Stomach (tissue), 9 donors: ENCODE data around the gene GEMIN4. TPM values are rescaled to one million over a fixed set of nuclear protein-coding genes. Genes with fewer than 3 reads are reported as not detected.

Experiments
- DNase-seq, 2 donors: peaks; one replicate each; pipeline versions ENCODE4 v3.0.0 to v3.0.0-alpha.2; 2013 to 2019
- H3K27ac ChIP-seq, 5 donors: fragments of 200-600 bp in 4 of 5; sonication (generic) in 4 of 5; one replicate each; pipeline ENCODE4 v1.5.1; 2013 to 2019; ENCODE audit warnings: mild to moderate bottlenecking in 1 of 5, moderate library complexity in 1 of 5
- H3K27me3 ChIP-seq, 3 donors: fragments of 200-600 bp; sonication (generic); one replicate each; pipeline ENCODE4 v1.5.1; 2017 to 2019; ENCODE audit warnings: mixed run types in 1 of 3
- H3K36me3 ChIP-seq, 4 donors: fragments of 200-600 bp; sonication (generic); 1 replicate in 3 of 4; 2 replicates in 1 of 4; pipeline ENCODE4 v1.5.1; 2016 to 2019
- H3K4me1 ChIP-seq, 4 donors: fragments of 200-600 bp; sonication (generic); one replicate each; pipeline ENCODE4 v1.5.1; 2016 to 2019
- H3K4me3 ChIP-seq, 4 donors: fragments of 200-600 bp; sonication (generic) in 3 of 4; one replicate each; pipeline ENCODE4 v1.5.1; 2016 to 2019; ENCODE audit warnings: mild to moderate bottlenecking in 1 of 4
- H3K9me3 ChIP-seq, 4 donors: fragments of 200-600 bp; sonication (generic); one replicate each; pipeline ENCODE4 v1.5.1; 2016 to 2019
- CTCF ChIP-seq, 7 experiments: fragments of 450-650 bp in 4 of 7; fragments of 200-600 bp in 3 of 7; sonication (generic) in 3 of 7; IDR thresholded peaks; one replicate each; pipeline ENCODE4 v1.5.1; 2016 to 2019; ENCODE audit warnings: antibody characterized with exemption in 7 of 7, control low read depth in 2 of 7, mild to moderate bottlenecking in 1 of 7
- EP300 ChIP-seq: sonication (generic); formaldehyde crosslinking; IDR thresholded peaks from one replicate; pipeline ENCODE4 v1.6.1; 2017; ENCODE audit warnings: antibody characterized with exemption
- POLR2A ChIP-seq, 4 donors: fragments of 450-650 bp; IDR thresholded peaks; one replicate each; pipeline ENCODE4 v1.6.1; 2016; ENCODE audit warnings: antibody characterized with exemption in 4 of 4, control low read depth in 2 of 4, mild to moderate bottlenecking in 1 of 4, moderate library complexity in 1 of 4
- POLR2AphosphoS5 ChIP-seq, 3 donors: sonication (generic); formaldehyde crosslinking; IDR thresholded peaks; one replicate each; pipeline ENCODE4 v1.6.1; 2016; ENCODE audit warnings: antibody characterized with exemption in 3 of 3
- WGBS, 5 donors: extraction: QIAGEN DNeasy Blood & Tissue Kit in 3 of 5; methylation state at CpG; one replicate each; pipeline versions ENCODE4 v1.1.5 to v1.1.7; 2013 to 2018; 5-methylcytosine and 5-hydroxymethylcytosine counted together
- intact Hi-C: fragments of 100-400 bp; cut with DNase I; formaldehyde crosslinking; loops from one replicate; pipeline ENCODE4 v1.15.1; 2023; ENCODE audit warnings: low total_unique reads
- polyA plus RNA-seq, 3 donors: library from polyadenylated mRNA; stranded (reverse); fragments of 200-250 nt; gene quantifications; one replicate each; pipeline ENCODE4 v1.2.3, GENCODE V29; 2013
- total RNA-seq, 5 donors: library from RNA; depleted of rRNA; stranded (reverse); fragments of >200 nt; gene quantifications; one replicate each; pipeline versions ENCODE4 v1.1.0 to v1.2.3, GENCODE V29; 2014 to 2016
- donor health status: healthy with polysubstance abuse.
- donor health status: Bipolar disorder and iron deficiency.
- donor health status: healthy.

The GEMIN4 gene
- total and polyA plus RNA-seq, 8 donors: 5.7 to 92.4 (median 10.3) TPM

- peaks cover 9 to 48% (median 33%) of the 10 kb centered on the region in 4 donors for H3K36me3 ChIP-seq
- H3K27me3 ChIP-seq: no peaks in the 10 kb centered on the region
- WGBS, 5 donors: 78 to 89% (median 82%) methylated on average over 9 of the region's 9 CpGs
- H3K9me3 ChIP-seq: no peaks in the 10 kb centered on the region
- TF ChIP-seq EP300 (no peak), POLR2A (IDR thresholded peaks at IDR 0.05) (no peak), CTCF (IDR thresholded peaks at IDR 0.05) (no peak), POLR2AphosphoS5 (IDR thresholded peaks at IDR 0.05) (no peak)
- H3K27ac ChIP-seq: peak overlapping the region in 4 of 5 donors; percentile 67 to 85 (median 72)
- intact Hi-C loops: loop anchor here (2.0 kb wide), 1 partner anchor 187 kb away; no protein-coding TSS in a partner anchor
- H3K4me1 ChIP-seq: peaks cover 11 to 34% (median 20%) of the 10 kb centered on the region in 4 donors
- H3K4me3 ChIP-seq: no peak overlapping the region
- no peak for DNase-seq
These were observed 43.7 kb upstream of the GEMIN4 start for GRCh38 chr17:795721-796120.

DNA sequence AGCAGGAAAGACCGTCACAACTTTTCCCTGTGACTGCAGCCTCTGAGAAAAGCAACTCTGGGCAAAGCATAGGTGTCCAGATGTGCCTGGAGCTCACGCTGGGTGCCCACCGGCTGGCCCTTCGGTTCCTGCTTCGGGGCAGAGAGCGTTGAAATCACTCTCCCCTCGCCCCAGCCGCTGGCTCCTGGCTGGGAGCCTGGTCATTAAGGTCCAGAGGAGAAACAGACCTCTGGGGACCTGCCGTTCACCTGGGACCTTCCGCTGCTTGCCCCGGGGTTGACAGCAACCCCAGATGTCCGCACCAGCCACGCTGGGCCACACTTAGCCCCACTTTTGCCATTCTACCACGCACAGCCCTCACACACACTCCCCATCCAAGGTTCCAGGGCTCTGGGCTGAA is 43.2 kb upstream of the GEMIN4 start:
- TF ChIP-seq EP300 (peak; percentile 2), CTCF (IDR thresholded peaks at IDR 0.05) (no peak)
- peak overlapping the region; percentile 19 to 39 (median 29) for H3K4me3 ChIP-seq
- 52 to 70% (median 61%) methylated on average over 14 of the region's 14 CpGs for WGBS, 5 donors
- H3K27me3 ChIP-seq: no peaks in the 10 kb centered on the region
- H3K4me1 ChIP-seq: peaks cover 11 to 36% (median 20%) of the 10 kb centered on the region in 4 donors
- intact Hi-C loops: loop anchor here (2.0 kb wide), 1 partner anchor 188 kb away; no protein-coding TSS in a partner anchor
- peak overlapping the region; percentile 53 to 85 (median 67) for H3K27ac ChIP-seq
- no peaks in the 10 kb centered on the region for H3K9me3 ChIP-seq
- H3K36me3 ChIP-seq: peaks cover 9 to 45% (median 30%) of the 10 kb centered on the region in 4 donors
- no peak for DNase-seq

DNA sequence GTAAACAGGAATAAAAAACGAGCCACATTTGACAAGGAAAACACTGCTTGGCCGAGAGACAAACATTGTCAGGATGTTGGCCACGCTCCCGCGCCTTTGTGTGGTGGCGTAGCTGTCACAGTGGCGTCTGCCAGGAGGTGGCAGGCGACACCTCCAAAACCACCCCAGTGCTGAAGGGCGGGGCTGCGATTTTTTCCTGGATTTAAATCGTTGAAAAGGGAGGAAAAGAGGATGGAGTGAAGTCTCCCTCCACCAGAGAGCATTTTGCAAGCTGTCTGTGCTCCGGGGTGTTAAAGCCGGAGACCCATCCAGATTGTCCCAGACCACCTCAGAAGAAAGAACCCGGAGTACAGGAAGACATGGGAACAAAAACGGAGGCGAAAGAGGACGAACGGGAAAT is 42.8 kb upstream of the GEMIN4 start:
- intact Hi-C loops: loop anchor here (2.0 kb wide), 1 partner anchor 188 kb away; no protein-coding TSS in a partner anchor
- Histone ChIP-seq H3K27ac (peak overlapping the region; percentile 53 to 85 (median 67)), H3K4me3 (peak overlapping the region; percentile 19 to 39 (median 29)), H3K4me1 (peaks cover 11 to 39% (median 22%) of the 10 kb centered on the region in 4 donors), H3K36me3 (peaks cover 9 to 45% (median 30%) of the 10 kb centered on the region in 4 donors), H3K27me3 (no peaks in the 10 kb centered on the region), H3K9me3 (no peaks in the 10 kb centered on the region)
- peak; percentile 92 for DNase-seq
- 4 to 18% (median 10%) methylated on average over 18 of the region's 18 CpGs for WGBS, 5 donors
- TF ChIP-seq POLR2AphosphoS5 (IDR thresholded peaks at IDR 0.05) (peak; percentile 22 to 83 (median 62)), EP300 (no peak), POLR2A (IDR thresholded peaks at IDR 0.05) (no peak), CTCF (IDR thresholded peaks at IDR 0.05) (peak in 6 of 7 experiments; percentile 40 to 93 (median 78))

DNA sequence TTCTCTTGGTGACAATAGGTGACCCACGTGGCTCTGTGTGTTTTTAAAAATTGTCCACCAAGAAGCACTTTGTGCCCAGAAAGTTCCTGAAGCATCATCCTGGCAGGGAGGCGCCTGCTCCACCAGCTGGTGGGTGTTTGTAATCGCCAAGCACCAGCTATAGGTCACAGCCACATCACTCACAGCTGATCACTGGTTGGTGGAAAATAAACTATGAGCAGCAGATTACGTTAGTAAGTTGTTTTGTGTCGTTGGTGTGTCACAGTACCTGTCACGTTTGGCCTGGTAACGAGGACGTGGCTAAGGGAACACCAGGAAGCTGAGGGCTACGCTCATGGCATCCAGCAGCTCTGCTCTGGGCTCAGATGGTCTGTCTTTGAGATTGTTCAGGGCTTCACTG is 40.2 kb upstream of the GEMIN4 start:
- 56 to 73% (median 66%) methylated on average over 9 of the region's 9 CpGs for WGBS, 5 donors
- H3K27me3 ChIP-seq: no peaks in the 10 kb centered on the region
- H3K4me1 ChIP-seq: peaks cover 12 to 41% (median 33%) of the 10 kb centered on the region in 4 donors
- H3K4me3 ChIP-seq: no peak overlapping the region
- DNase-seq: peak in 1 of 2 donors; percentile 39
- H3K36me3 ChIP-seq: peaks cover 16 to 60% (median 52%) of the 10 kb centered on the region in 4 donors
- no peak for TF ChIP-seq EP300
- no peak for TF ChIP-seq POLR2A (IDR thresholded peaks at IDR 0.05)
- TF ChIP-seq POLR2AphosphoS5 (IDR thresholded peaks at IDR 0.05): peak in 1 of 3 donors; percentile 28
- TF ChIP-seq CTCF (IDR thresholded peaks at IDR 0.05): no peak
- H3K9me3 ChIP-seq: no peaks in the 10 kb centered on the region
- intact Hi-C loops: no loop called here
- H3K27ac ChIP-seq: peak overlapping the region in 2 of 5 donors; percentile 46 to 55
